Tongue (tissue), 2 donors: ENCODE data around the gene NEK2. TPM values are rescaled to one million over a fixed set of nuclear protein-coding genes. Genes with fewer than 3 reads are reported as not detected.
A peak's percentile ranks its signal among the peaks of the same experiment; 100 is the strongest.
"Not testable (repeated sequence)": the region's sequence is repeated elsewhere in the genome, so short reads cannot be mapped to it uniquely, and the experiment has no call there.

Experiments used
- DNase-seq: peaks from one replicate; pipeline ENCODE4 v3.0.0-alpha.2; 2015
- total RNA-seq: library from RNA; depleted of rRNA; stranded (reverse); fragments of >200 nt; gene quantifications from one replicate; pipeline ENCODE4 v1.2.3, GENCODE V29; 2014

The NEK2 gene
- total RNA-seq, 1 donor from 2014 or later, result 9.5 TPM

- no peak for DNase-seq
Observed at GRCh38 chr1:211695135-211695816, 19.9 kb upstream of the NEK2 start.

- DNase-seq, result not testable (repeated sequence)
Observed at GRCh38 chr1:211693911-211694310, 18.5 kb upstream of the NEK2 start.

GRCh38 chr1:211688421-211688820, 13.0 kb upstream of the NEK2 start:
- DNase-seq, result no peak

- no peak for DNase-seq
Observed at GRCh38 chr1:211687462-211688215, 12.2 kb upstream of the NEK2 start.

- DNase-seq, result no peak
Observed at GRCh38 chr1:211685823-211686222, 10.4 kb upstream of the NEK2 start.

- DNase-seq, result peak; percentile 28
Observed at GRCh38 chr1:211684791-211685190, 9.4 kb upstream of the NEK2 start.

GRCh38 chr1:211684331-211684730, 8.9 kb upstream of the NEK2 start:
- no peak for DNase-seq

- no peak for DNase-seq
Observed at GRCh38 chr1:211683396-211684297, 8.2 kb upstream of the NEK2 start.

- not testable (repeated sequence) for DNase-seq
Observed at GRCh38 chr1:211682186-211682585, 6.8 kb upstream of the NEK2 start.

- peak; percentile 92 for DNase-seq
Observed at GRCh38 chr1:211680752-211681327, 5.4 kb upstream of the NEK2 start.

GRCh38 chr1:211677659-211678058, 2.2 kb upstream of the NEK2 start:
- no peak for DNase-seq

GRCh38 chr1:211676761-211677160, 1.3 kb upstream of the NEK2 start:
- DNase-seq, result no peak

GRCh38 chr1:211676106-211676583, 724 bp upstream of the NEK2 start:
- DNase-seq, result no peak

GRCh38 chr1:211667065-211667617, 8.3 kb downstream of the NEK2 start:
- no peak for DNase-seq

- DNase-seq, result no peak
Observed at GRCh38 chr1:211660718-211661222, 14.7 kb downstream of the NEK2 start.

GRCh38 chr1:211656728-211657127, 18.7 kb downstream of the NEK2 start:
- no peak for DNase-seq

GRCh38 chr1:211654838-211655787, 20.3 kb downstream of the NEK2 start:
- peak; percentile 95 for DNase-seq

GRCh38 chr1:211653959-211654496, 21.4 kb downstream of the NEK2 start:
- no peak for DNase-seq

GRCh38 chr1:211653293-211653692, 22.1 kb downstream of the NEK2 start:
- DNase-seq, result no peak

- no peak for DNase-seq
Observed at GRCh38 chr1:211652371-211652770, 23.1 kb downstream of the NEK2 start.
